ENCODE results near the gene DNAJB1. TPM values are rescaled to one million over a fixed set of nuclear protein-coding genes. Genes with fewer than 3 reads are reported as not detected.

The DNAJB1 gene
- total RNA-seq, 1 experiment from 2014 or later: 79.5 TPM

- Mint-ChIP-seq H3K27ac (ENCODE audit: unreplicated experiment) (no peak within 1 kb of the TSS), H3K36me3 (ENCODE audit: insufficient read depth, unreplicated experiment) (peaks cover 60% of the 10 kb centered on the region), H3K4me1 (ENCODE audit: low read depth, unreplicated experiment) (peaks cover 15% of the 10 kb centered on the region), H3K27me3 (ENCODE audit: insufficient read depth, unreplicated experiment) (no peaks in the 10 kb centered on the region), H3K9me3 (ENCODE audit: unreplicated experiment) (no peaks in the 10 kb centered on the region), H3K4me3 (ENCODE audit: unreplicated experiment) (peak within 1 kb of the TSS; percentile 28)
- Histone ChIP-seq H3K4me1 (no peaks in the 10 kb centered on the region; the same call in 1 of the 2 replicates), H3K36me3 (ENCODE audit: control insufficient read depth, insufficient read depth, low read length) (no peaks in the 10 kb centered on the region; the same call in 1 of the 2 replicates), H3K27me3 (replicated peaks; ENCODE audit: control insufficient read depth, insufficient read depth, low read length) (no peaks in the 10 kb centered on the region), H3K4me3 (ENCODE audit: low read depth, low read length) (no peak within 1 kb of the TSS), H3K9me3 (no peaks in the 10 kb centered on the region)
- DNase-seq: no peak
- ChIA-PET POLR2A (no interaction called here), CTCF (no interaction called here)
- intact Hi-C loops (cut with micrococcal nuclease; ENCODE audit: unreplicated experiment): loop anchor here (10.0 kb wide), 1 partner anchor 111 kb away; no protein-coding TSS in a partner anchor
- TF ChIP-seq CTCF (IDR thresholded peaks at IDR 0.05; ENCODE audit: insufficient read depth in 1 of 2, low read depth in 1 of 2, low read length in 1 of 2, severe bottlenecking in 1 of 2, unreplicated experiment in 1 of 2): no peak
- no TSS peak for BruUV-seq (replicated peaks)
Observed at GRCh38 chr19:14475251-14476073, 42.7 kb downstream of the DNAJB1 start, which contains the start of gene PTGER1. PTGER1 (minus strand) TSS chr19:14475354; CDS start chr19:14474320, 1,034 bp downstream.

- H3K4me3 ChIP-seq (ENCODE audit: low read depth, low read length): no peak overlapping the region
- Mint-ChIP-seq H3K27ac (ENCODE audit: unreplicated experiment) (no peak overlapping the region), H3K4me3 (ENCODE audit: unreplicated experiment) (peak overlapping the region; percentile 28)
Observed at GRCh38 chr19:14474827-14475226, 43.4 kb downstream of the DNAJB1 start.

More at GRCh38 chr19:14474827-14475226, 43.4 kb downstream of the DNAJB1 start:
- Mint-ChIP-seq H3K9me3 (ENCODE audit: unreplicated experiment) (no peaks in the 10 kb centered on the region), H3K27me3 (ENCODE audit: insufficient read depth, unreplicated experiment) (no peaks in the 10 kb centered on the region), H3K36me3 (ENCODE audit: insufficient read depth, unreplicated experiment) (peaks cover 66% of the 10 kb centered on the region), H3K4me1 (ENCODE audit: low read depth, unreplicated experiment) (peaks cover 15% of the 10 kb centered on the region)
- Histone ChIP-seq H3K9me3 (no peaks in the 10 kb centered on the region), H3K27me3 (replicated peaks; ENCODE audit: control insufficient read depth, insufficient read depth, low read length) (no peaks in the 10 kb centered on the region), H3K4me1 (no peaks in the 10 kb centered on the region; the same call in 1 of the 2 replicates), H3K36me3 (ENCODE audit: control insufficient read depth, insufficient read depth, low read length) (no peaks in the 10 kb centered on the region; the same call in 1 of the 2 replicates)
- TF ChIP-seq CTCF (IDR thresholded peaks at IDR 0.05; ENCODE audit: insufficient read depth in 1 of 2, low read depth in 1 of 2, low read length in 1 of 2, severe bottlenecking in 1 of 2, unreplicated experiment in 1 of 2): no peak
- DNase-seq: no peak
- POLR2A ChIA-PET: no interaction called here
- CTCF ChIA-PET: no interaction called here
- intact Hi-C loops (cut with micrococcal nuclease; ENCODE audit: unreplicated experiment): loop anchor here (10.0 kb wide), 1 partner anchor 110 kb away; no protein-coding TSS in a partner anchor
- no TSS peak for BruUV-seq (replicated peaks)
